NT2/D1 (cell line): ENCODE results near the gene TCERG1L.

Experiments
- SUZ12 ChIP-seq: IDR thresholded peaks from 2 replicates; pipeline ENCODE4 v1.6.1; 2011; ENCODE audit not compliant: insufficient read length, insufficient read depth; ENCODE audit errors: extremely low read depth
- YY1 ChIP-seq: IDR thresholded peaks from 2 replicates; pipeline ENCODE4 v1.6.1; 2011; ENCODE audit not compliant: insufficient read length, insufficient read depth
- ZNF274 ChIP-seq: IDR thresholded peaks from 2 replicates; pipeline ENCODE4 v1.6.1; 2011; ENCODE audit warnings: mild to moderate bottlenecking, low read depth, low read length

GRCh38 chr10:131073469-131074035 lies 238.0 kb downstream of the TCERG1L start:
- no peak for TF ChIP-seq YY1
- TF ChIP-seq SUZ12: no peak
- no peak for TF ChIP-seq ZNF274
